ENCODE data around the gene NOTCH2. TPM values are rescaled to one million over a fixed set of nuclear protein-coding genes. Genes with fewer than 3 reads are reported as not detected.
A peak's percentile ranks its signal among the peaks of the same experiment; 100 is the strongest.
"Not testable (repeated sequence)": the region's sequence is repeated elsewhere in the genome, so short reads cannot be mapped to it uniquely, and the experiment has no call there.

The NOTCH2 gene
- total and polyA plus RNA-seq, 9 of the 15 experiments (the other 6 are each of a cell fraction or from before 2014, with no cell fraction given) = 0.04 to 1.2 (median 0.28) TPM; not detected in 1

- intact Hi-C loops (cut with micrococcal nuclease); in situ Hi-C loops (cut with MboI); H3K79me2 ChIP-seq (ENCODE audit: control insufficient read depth, insufficient read depth, low read length); FAIRE-seq; POLR2A ChIA-PET; H3K9me1 ChIP-seq (ENCODE audit: control insufficient read depth, insufficient read depth, low read length); DNase-seq (ENCODE audit: extremely low read depth in 1 of 4, low spot score in 3 of 4); H4K20me1 ChIP-seq (replicated peaks; ENCODE audit: control insufficient read depth, insufficient read depth, low read length); BruUV-seq (replicated peaks); H3K27ac ChIP-seq (ENCODE audit: extremely low read depth, low read depth, low read length); CTCF ChIA-PET (ENCODE audit: low intra/inter-chr PET ratio); H3K4me3 ChIP-seq; H2AFZ ChIP-seq (ENCODE audit: low read depth, low read length); ATAC-seq; H3K27me3 ChIP-seq (ENCODE audit: control insufficient read depth in 2 of 2, insufficient read depth in 2 of 2, low read length in 2 of 2); H3K36me3 ChIP-seq (ENCODE audit: control insufficient read depth, insufficient read depth, low read length); H3K4me1 ChIP-seq (replicated peaks in 1 of 2; ENCODE audit: control insufficient read depth in 2 of 2, insufficient read depth in 2 of 2, low read length in 2 of 2); H3K4me2 ChIP-seq (ENCODE audit: insufficient read depth, low read length); H3K9me3 ChIP-seq (replicated peaks; ENCODE audit: control insufficient read depth, insufficient read depth, low read depth, low read length); H3K9ac ChIP-seq (ENCODE audit: insufficient read depth in 1 of 2, low read depth in 2 of 2, low read length in 2 of 2): not testable (repeated sequence)
- no CpG with 5 or more reads among the region's 3 CpGs for WGBS (ENCODE audit: insufficient coverage, low coverage, missing lambda C conversion rate)
Observed at GRCh38 chr1:120103768-120104167, 34.3 kb upstream of the NOTCH2 start.

DNA sequence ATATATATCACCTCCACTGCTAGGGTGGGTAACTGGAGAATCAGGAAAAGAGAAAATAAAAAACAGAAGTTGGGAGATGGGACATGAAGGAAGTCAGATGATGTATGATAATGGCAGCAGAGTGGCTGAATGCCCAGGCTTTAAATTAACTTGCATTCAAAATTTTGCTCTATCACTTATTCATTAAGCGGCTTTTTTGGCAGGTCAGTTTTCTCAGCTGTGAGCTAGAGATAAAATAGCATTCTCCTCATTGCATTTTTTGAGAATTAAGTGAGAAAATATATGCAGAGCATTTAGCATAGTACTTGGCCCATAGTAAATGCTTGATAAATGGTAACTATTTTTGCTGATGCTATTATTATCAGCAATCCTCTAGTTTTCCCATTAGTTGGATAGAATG lies 32.1 kb upstream of the NOTCH2 start:
- H3K27ac ChIP-seq (ENCODE audit: extremely low read depth, low read depth, low read length) = not testable (repeated sequence)

GRCh38 chr1:120100590-120100989 lies 31.1 kb upstream of the NOTCH2 start:
- FAIRE-seq; H3K4me1 ChIP-seq (replicated peaks in 1 of 2; ENCODE audit: control insufficient read depth in 2 of 2, insufficient read depth in 2 of 2, low read length in 2 of 2); H3K27me3 ChIP-seq (ENCODE audit: control insufficient read depth in 2 of 2, insufficient read depth in 2 of 2, low read length in 2 of 2); DNase-seq (ENCODE audit: extremely low read depth in 1 of 4, low spot score in 3 of 4); CTCF ChIA-PET (ENCODE audit: low intra/inter-chr PET ratio); H3K9me1 ChIP-seq (ENCODE audit: control insufficient read depth, insufficient read depth, low read length); H3K4me3 ChIP-seq; H3K27ac ChIP-seq (ENCODE audit: extremely low read depth, low read depth, low read length); H2AFZ ChIP-seq (ENCODE audit: low read depth, low read length); POLR2A ChIA-PET; H3K9ac ChIP-seq (ENCODE audit: insufficient read depth in 1 of 2, low read depth in 2 of 2, low read length in 2 of 2); BruUV-seq (replicated peaks); H3K4me2 ChIP-seq (ENCODE audit: insufficient read depth, low read length); in situ Hi-C loops (cut with MboI); H3K9me3 ChIP-seq (replicated peaks; ENCODE audit: control insufficient read depth, insufficient read depth, low read depth, low read length); H3K79me2 ChIP-seq (ENCODE audit: control insufficient read depth, insufficient read depth, low read length); H3K36me3 ChIP-seq (ENCODE audit: control insufficient read depth, insufficient read depth, low read length); intact Hi-C loops (cut with micrococcal nuclease); H4K20me1 ChIP-seq (replicated peaks; ENCODE audit: control insufficient read depth, insufficient read depth, low read length): not testable (repeated sequence)
- ATAC-seq = peak; percentile 65
- WGBS (ENCODE audit: insufficient coverage, low coverage, missing lambda C conversion rate) = 0% methylated on average over 1 of the region's 1 CpG

More for the DNA sequence above, 32.1 kb upstream of the NOTCH2 start:
- H3K9me3 ChIP-seq (replicated peaks; ENCODE audit: control insufficient read depth, insufficient read depth, low read depth, low read length); FAIRE-seq; H3K36me3 ChIP-seq (ENCODE audit: control insufficient read depth, insufficient read depth, low read length); ATAC-seq; CTCF ChIA-PET (ENCODE audit: low intra/inter-chr PET ratio); DNase-seq (ENCODE audit: extremely low read depth in 1 of 4, low spot score in 3 of 4); H2AFZ ChIP-seq (ENCODE audit: low read depth, low read length); intact Hi-C loops (cut with micrococcal nuclease); H4K20me1 ChIP-seq (replicated peaks; ENCODE audit: control insufficient read depth, insufficient read depth, low read length); POLR2A ChIA-PET; H3K9me1 ChIP-seq (ENCODE audit: control insufficient read depth, insufficient read depth, low read length); H3K4me3 ChIP-seq; H3K27me3 ChIP-seq (ENCODE audit: control insufficient read depth in 2 of 2, insufficient read depth in 2 of 2, low read length in 2 of 2); H3K9ac ChIP-seq (ENCODE audit: insufficient read depth in 1 of 2, low read depth in 2 of 2, low read length in 2 of 2); in situ Hi-C loops (cut with MboI); BruUV-seq (replicated peaks); H3K79me2 ChIP-seq (ENCODE audit: control insufficient read depth, insufficient read depth, low read length); H3K4me2 ChIP-seq (ENCODE audit: insufficient read depth, low read length); H3K4me1 ChIP-seq (replicated peaks in 1 of 2; ENCODE audit: control insufficient read depth in 2 of 2, insufficient read depth in 2 of 2, low read length in 2 of 2): not testable (repeated sequence)
- WGBS (ENCODE audit: insufficient coverage, low coverage, missing lambda C conversion rate) = 0% methylated on average over 1 of the region's 1 CpG

- 0 out of 3 replicates have a peak, but pooled peaks have one; percentile 25 for ATAC-seq
- in situ Hi-C loops (cut with MboI); H3K4me2 ChIP-seq (ENCODE audit: insufficient read depth, low read length); H3K4me1 ChIP-seq (replicated peaks in 1 of 2; ENCODE audit: control insufficient read depth in 2 of 2, insufficient read depth in 2 of 2, low read length in 2 of 2); H3K27me3 ChIP-seq (ENCODE audit: control insufficient read depth in 2 of 2, insufficient read depth in 2 of 2, low read length in 2 of 2); H3K79me2 ChIP-seq (ENCODE audit: control insufficient read depth, insufficient read depth, low read length); H3K9me3 ChIP-seq (replicated peaks; ENCODE audit: control insufficient read depth, insufficient read depth, low read depth, low read length); H3K27ac ChIP-seq (ENCODE audit: extremely low read depth, low read depth, low read length); H3K9ac ChIP-seq (ENCODE audit: insufficient read depth in 1 of 2, low read depth in 2 of 2, low read length in 2 of 2); H4K20me1 ChIP-seq (replicated peaks; ENCODE audit: control insufficient read depth, insufficient read depth, low read length); DNase-seq (ENCODE audit: extremely low read depth in 1 of 4, low spot score in 3 of 4); H3K36me3 ChIP-seq (ENCODE audit: control insufficient read depth, insufficient read depth, low read length); FAIRE-seq; POLR2A ChIA-PET; H3K4me3 ChIP-seq; BruUV-seq (replicated peaks); intact Hi-C loops (cut with micrococcal nuclease); H2AFZ ChIP-seq (ENCODE audit: low read depth, low read length); CTCF ChIA-PET (ENCODE audit: low intra/inter-chr PET ratio); H3K9me1 ChIP-seq (ENCODE audit: control insufficient read depth, insufficient read depth, low read length): not testable (repeated sequence)
- WGBS (ENCODE audit: insufficient coverage, low coverage, missing lambda C conversion rate) = 0% methylated on average over 1 of the region's 6 CpGs
Observed at GRCh38 chr1:120098986-120099759, 29.7 kb upstream of the NOTCH2 start.

Measured in K562 (cell line).